HepG2 (cell line): Measurements from ENCODE around the gene ARPC1B. TPM values are rescaled to one million over a fixed set of nuclear protein-coding genes. Genes with fewer than 3 reads are reported as not detected.

ENCODE experiments used
- ATAC-seq: fragments of 200-7000 bp; cut with Tn5 transposase; 3 replicates; pipeline ENCODE4 v1.9.1; 2020; ENCODE audit warnings: mild to moderate bottlenecking, moderate library complexity
- BruUV-seq: library from RNA; stranded (reverse); fragments of 400-500 nt; replicated peaks from 2 replicates; lab custom pipeline; 2021; lab: Mats Ljungman, UMichigan
- CTCF ChIA-PET: fragments of 300-600 bp; formaldehyde crosslinking; extraction: SDS; loops from one replicate; lab custom pipeline; 2021; ENCODE audit warnings: low total read pairs, inconsistent platforms, low intra/inter-chr PET ratio; lab: Yijun Ruan, JAX
- POLR2A ChIA-PET: fragments of 350-600 bp; sonication (Branson Sonifier 250); formaldehyde crosslinking; loops from one replicate; lab custom pipeline; 2020; ENCODE audit warnings: antibody characterized with exemption, inconsistent platforms; lab: Yijun Ruan, JAX
- DNase-seq: peaks from one replicate; pipeline ENCODE4 v3.0.0-alpha.2; 2015; ENCODE audit warnings: low spot score
- FAIRE-seq: peaks from 3 replicates; lab custom pipeline; 2011; peaks lifted over from hg19 to GRCh38; lab: Jason Lieb, UNC
- H2AFZ ChIP-seq: one replicate; pipeline ENCODE4 v1.6.1; 2011; ENCODE audit warnings: low read length, inconsistent platforms
- H3K27ac ChIP-seq: fragments of 300-600 bp; 3 replicates; pipeline ENCODE4 v1.8.0; 2011; ENCODE audit warnings: mixed run types, mild to moderate bottlenecking, mixed read lengths, low read length, inconsistent platforms; ENCODE audit not compliant: insufficient read depth; ENCODE audit errors: extremely low read length
- H3K27me3 ChIP-seq, 2 experiments: fragments of 200-600 bp in 1 of 2; 2 replicates in 1 of 2; 3 replicates in 1 of 2; pipeline versions ENCODE4 v1.6.0 to v1.8.0; 2011; ENCODE audit warnings: low read length in 2 of 2, mild to moderate bottlenecking in 2 of 2, moderate library complexity in 2 of 2, inconsistent platforms in 1 of 2; ENCODE audit not compliant: insufficient read depth in 2 of 2, control insufficient read depth in 1 of 2
- H3K36me3 ChIP-seq, 2 experiments: fragments of 200-600 bp in 1 of 2; replicated peaks in 1 of 2; 2 replicates in 1 of 2; 3 replicates in 1 of 2; pipeline versions ENCODE4 v1.5.1 to v1.8.0; 2011; ENCODE audit warnings: low read length in 2 of 2, inconsistent platforms in 1 of 2; ENCODE audit not compliant: insufficient read depth in 2 of 2, control insufficient read depth in 1 of 2
- H3K4me1 ChIP-seq: 2 replicates; pipeline ENCODE4 v1.5.1; 2012; ENCODE audit warnings: low read length, inconsistent platforms; ENCODE audit not compliant: insufficient read depth
- H3K4me2 ChIP-seq: 2 replicates; pipeline ENCODE4 v1.6.0; 2011; ENCODE audit warnings: low read depth, low read length, inconsistent platforms
- H3K4me3 ChIP-seq, 3 experiments: fragments of 200-600 bp in 1 of 3; sonication (generic), shearing (Covaris generic) in 1 of 3; replicated peaks in 1 of 3; 2 replicates each; pipeline ENCODE4 v1.5.1; 2011 to 2016; ENCODE audit warnings: low read length in 3 of 3, inconsistent platforms in 2 of 3, low read depth in 2 of 3, mild to moderate bottlenecking in 2 of 3, control low read depth in 1 of 3, mixed read lengths in 1 of 3; ENCODE audit not compliant: insufficient read depth in 1 of 3
- H3K79me2 ChIP-seq: one replicate; pipeline ENCODE4 v1.6.1; 2011; ENCODE audit warnings: low read length, inconsistent platforms; ENCODE audit not compliant: insufficient read depth
- H3K9ac ChIP-seq: 2 replicates; pipeline ENCODE4 v1.6.0; 2011; ENCODE audit warnings: mild to moderate bottlenecking, low read depth, low read length, inconsistent platforms; ENCODE audit not compliant: insufficient read depth
- H3K9me3 ChIP-seq: 2 replicates; pipeline ENCODE4 v1.5.1; 2012; ENCODE audit warnings: mild to moderate bottlenecking, low read length
- H4K20me1 ChIP-seq: 2 replicates; pipeline ENCODE4 v1.6.0; 2011; ENCODE audit warnings: inconsistent platforms, mild to moderate bottlenecking, low read length, moderate library complexity; ENCODE audit not compliant: insufficient read depth
- ARID4A ChIP-seq: sonication (generic); formaldehyde crosslinking; IDR thresholded peaks from 2 replicates; pipeline ENCODE4 v1.5.0; 2020; ENCODE audit warnings: mild to moderate bottlenecking, missing genetic modification reagents, borderline replicate concordance
- GABPA ChIP-seq, 2 experiments: IDR thresholded peaks; 2 replicates each; pipeline ENCODE4 v1.6.1; 2011 to 2016; ENCODE audit warnings: low read depth in 2 of 2, low read length in 1 of 2, missing biosample characterization in 1 of 2, missing genetic modification characterization in 1 of 2
- HIVEP1 ChIP-seq: sonication (generic); formaldehyde crosslinking; IDR thresholded peaks from 2 replicates; pipeline ENCODE4 v1.4.0; 2020; ENCODE audit warnings: mild to moderate bottlenecking, missing genetic modification reagents
- HMGA1 ChIP-seq: sonication (generic); formaldehyde crosslinking; conservative IDR thresholded peaks from 2 replicates; pipeline ENCODE4 v1.4.0; 2020; ENCODE audit warnings: missing genetic modification reagents
- HOXA5 ChIP-seq: sonication (generic); formaldehyde crosslinking; IDR thresholded peaks from 2 replicates; pipeline ENCODE4 v1.4.0; 2020; ENCODE audit warnings: missing genetic modification reagents
- NR2F6 ChIP-seq, 2 experiments: IDR thresholded peaks; 2 replicates each; pipeline ENCODE4 v1.6.1; 2016; ENCODE audit warnings: antibody characterized with exemption in 1 of 2, mild to moderate bottlenecking in 1 of 2
- RAD51 ChIP-seq: fragments of 450-650 bp; IDR thresholded peaks from 2 replicates; pipeline ENCODE4 v1.6.1; 2016; ENCODE audit warnings: borderline replicate concordance
- SIN3B ChIP-seq: fragments of 150-350 bp; IDR thresholded peaks from 2 replicates; pipeline ENCODE4 v1.6.1; 2014; ENCODE audit warnings: low read length
- TCF7 ChIP-seq: sonication (generic); IDR thresholded peaks from 2 replicates; pipeline ENCODE4 v1.6.1; 2016; ENCODE audit warnings: antibody characterized with exemption, low read depth
- THYN1 ChIP-seq: sonication (generic); formaldehyde crosslinking; IDR thresholded peaks from 2 replicates; pipeline ENCODE4 v1.8.1; 2023; ENCODE audit warnings: low read depth, mild to moderate bottlenecking, moderate library complexity, missing genetic modification reagents, borderline replicate concordance
- ZBED4 ChIP-seq: sonication (generic); formaldehyde crosslinking; IDR thresholded peaks from 2 replicates; pipeline ENCODE4 v1.4.0; 2020; ENCODE audit warnings: missing genetic modification reagents, borderline replicate concordance
- ZFP36 ChIP-seq: fragments of 150-350 bp; IDR thresholded peaks from 2 replicates; pipeline ENCODE4 v1.6.1; 2018; ENCODE audit warnings: borderline replicate concordance, low read length, low read depth; ENCODE audit not compliant: partially characterized antibody
- ZMYM2 ChIP-seq: sonication (generic); formaldehyde crosslinking; IDR thresholded peaks from 2 replicates; pipeline ENCODE4 v1.8.0; 2022; ENCODE audit warnings: mild to moderate bottlenecking, missing genetic modification reagents
- ZNF160 ChIP-seq: sonication (generic); formaldehyde crosslinking; IDR thresholded peaks from 2 replicates; pipeline ENCODE4 v1.8.0; 2022; ENCODE audit warnings: mild to moderate bottlenecking, inconsistent platforms, missing genetic modification reagents
- WGBS: methylation state at CpG from one replicate; pipeline ENCODE4 v1.1.6; 2017; ENCODE audit warnings: low lambda C conversion rate; 5-methylcytosine and 5-hydroxymethylcytosine counted together
- in situ Hi-C: cut with HindIII; loops from 2 replicates; pipeline ENCODE4 v1.10.0; 2017; ENCODE audit warnings: low pct_unique_long_range_greater_than_20kb; ENCODE audit not compliant: extremely low pct_ligation_motif_present
- intact Hi-C: fragments of 100-400 bp; cut with micrococcal nuclease; formaldehyde crosslinking; loops from one replicate; pipeline ENCODE4 v1.10.0; 2022; ENCODE audit not compliant: unreplicated experiment
- polyA plus RNA-seq, 8 experiments: library from polyadenylated mRNA; depleted of rRNA in 3 of 8; stranded (reverse) in 7 of 8; unstranded in 1 of 8; fragments of >200 nt; fragmentation: Illumina TruSeq in 4 of 8; extraction: Trizol in 4 of 8; gene quantifications; 2 replicates each; pipeline versions ENCODE4 v1.2.1 to v1.2.3, GENCODE V29; 2011 to 2016; ENCODE audit warnings: low read depth in 4 of 8, missing spikeins in 1 of 8, mixed read lengths in 1 of 8; ENCODE audit not compliant: insufficient read depth in 1 of 8
- total RNA-seq, 5 experiments: library from RNA; depleted of rRNA; stranded (reverse); fragments of >200 nt; fragmentation: Illumina TruSeq; extraction: Trizol; gene quantifications; 2 replicates each; pipeline ENCODE4 v1.2.3, GENCODE V29; 2016; ENCODE audit warnings: low read depth in 1 of 5

ARPC1B gene
- total and polyA plus RNA-seq, 2 of the 13 experiments (the other 11 are each of a cell fraction or from before 2014, with no cell fraction given), result 72.9 to 89.1 TPM

- in situ Hi-C loops (no loop called here), intact Hi-C loops (no loop called here)
- DNase-seq (peak; percentile 90), FAIRE-seq (peak; percentile 65), ATAC-seq (peak; percentile 99)
- Histone ChIP-seq H4K20me1 (no peaks in the 10 kb centered on the region), H3K27me3 (no peaks in the 10 kb centered on the region; a peak in 1 of 5 replicates), H3K79me2 (peaks cover 45% of the 10 kb centered on the region), H2AFZ (no peak within 1 kb of the TSS), H3K36me3 (0 out of 5 replicates have a peak, but pooled peaks cover 0 to 4% of the 10 kb centered on the region in 2 experiments), H3K9me3 (no peaks in the 10 kb centered on the region), H3K4me3 (peak within 1 kb of the TSS; percentile 89 to 99 (median 92)), H3K4me1 (peaks cover 50% of the 10 kb centered on the region), H3K9ac (peak within 1 kb of the TSS; percentile 92), H3K27ac (peak within 1 kb of the TSS; percentile 83), H3K4me2 (peak within 1 kb of the TSS; percentile 81)
- POLR2A ChIA-PET, result interaction anchor here (0.5 to 1.5 kb wide), 9 partner anchors 16 to 216 kb away, joined by 3 to 5 read pairs (median 3); partner anchors contain the start of genes BUD31 and PDAP1
- CTCF ChIA-PET, result no interaction called here
- no TSS peak for BruUV-seq
- 1% methylated on average over 14 of the region's 82 CpGs for WGBS
- TF ChIP-seq RAD51 (no peak), GABPA (IDR thresholded peaks at IDR 0.05; ENCODE audit: low read depth, low read length) (peak; percentile 74), GABPA (CRISPR knock-in tag; IDR thresholded peaks at IDR 0.05; ENCODE audit: low read depth) (peak; percentile 83), TCF7 (no peak), ARID4A (CRISPR knock-in tag) (peak; percentile 97), SIN3B (no peak; the same call in 1 of the 2 replicates), ZFP36 (no peak), HMGA1 (no peak), THYN1 (CRISPR knock-in tag) (no peak), ZNF160 (0 out of 2 replicates have a peak, but pooled peaks have one; percentile 73), NR2F6 (IDR thresholded peaks at IDR 0.05) (no peak), NR2F6 (CRISPR knock-in tag; IDR thresholded peaks at IDR 0.05) (peak; percentile 63; the same call in 1 of the 2 replicates), HOXA5 (peak; percentile 88), HIVEP1 (peak; percentile 76; the same call in 1 of the 2 replicates), ZBED4 (CRISPR knock-in tag) (peak; percentile 64), ZMYM2 (CRISPR knock-in tag) (0 out of 2 replicates have a peak, but pooled peaks have one; percentile 34)
These were observed 48.7 kb upstream of the ARPC1B start, which contains the start of gene ARPC1A for GRCh38 chr7:99325592-99326407. ARPC1A (plus strand) TSS chr7:99325898; CDS start chr7:99333354, 7,456 bp downstream.
